ENCODE results near the gene C1QTNF9. TPM values are rescaled to one million over a fixed set of nuclear protein-coding genes. Genes with fewer than 3 reads are reported as not detected.

C1QTNF9 gene
- total and polyA plus RNA-seq, 2 of the 8 experiments (the other 6 are each of a cell fraction or from before 2014, with no cell fraction given) = not detected

- H3K23ac ChIP-seq (ENCODE audit: insufficient read length) = no peak overlapping the region
- H3K18ac ChIP-seq (ENCODE audit: extremely low read depth, low read length) = no peak overlapping the region
- H3K56ac ChIP-seq (replicated peaks; ENCODE audit: insufficient read length, low read depth, low read length) = no peak overlapping the region
- no peak overlapping the region for H2BK20ac ChIP-seq (ENCODE audit: low read length)
- DNase-seq (ENCODE audit: low read depth in 1 of 2, low spot score in 2 of 2) (no peak), FAIRE-seq (no peak)
- no peak overlapping the region for H2BK12ac ChIP-seq (ENCODE audit: low read depth, low read length)
- no peaks in the 10 kb centered on the region for H3K9me3 ChIP-seq (ENCODE audit: insufficient read depth in 2 of 2, low read depth in 1 of 2, low read length in 1 of 2)
- no peaks in the 10 kb centered on the region for H3K79me2 ChIP-seq (ENCODE audit: control insufficient read depth in 1 of 2, insufficient read depth in 2 of 2, low read length in 2 of 2)
- no peaks in the 10 kb centered on the region for H3K36me3 ChIP-seq (ENCODE audit: control insufficient read depth in 2 of 4, insufficient read depth in 4 of 4, low read length in 3 of 4)
- no peak overlapping the region for H3K4ac ChIP-seq (replicated peaks; ENCODE audit: insufficient read length, low read depth, low read length)
- H4K8ac ChIP-seq (ENCODE audit: extremely low read depth, insufficient read depth, low read length) = no peak overlapping the region; the same call in 1 of the 2 replicates
- H2BK120ac ChIP-seq (replicated peaks; ENCODE audit: low read depth, low read length) = no peak overlapping the region
- no peaks in the 10 kb centered on the region for H3K79me1 ChIP-seq (ENCODE audit: low read depth, low read length)
- no peak overlapping the region for H3K4me2 ChIP-seq (ENCODE audit: insufficient read depth in 1 of 2, low read depth in 2 of 2, low read length in 2 of 2)
- 81% methylated on average over 6 of the region's 6 CpGs; no CpG with 5 or more reads in 1 of the 2 experiments for WGBS, 2 experiments (ENCODE audit: extremely low coverage in 1 of 2, insufficient coverage in 1 of 2, insufficient read length in 1 of 2, insufficient replicate concordance in 2 of 2, low coverage in 1 of 2, low lambda C conversion rate in 2 of 2, missing lambda C conversion rate in 1 of 2)
- no peak overlapping the region for H2AK5ac ChIP-seq (ENCODE audit: low read depth, low read length)
- no peaks in the 10 kb centered on the region for H3K4me1 ChIP-seq (replicated peaks in 1 of 4; ENCODE audit: control insufficient read depth in 3 of 4, insufficient read depth in 4 of 4, low read length in 3 of 4)
- no peak overlapping the region for H2AFZ ChIP-seq (ENCODE audit: low read length)
- no peaks in the 10 kb centered on the region for H3K27me3 ChIP-seq (replicated peaks in 1 of 4; ENCODE audit: control insufficient read depth in 3 of 4, extremely low read depth in 1 of 4, insufficient read depth in 3 of 4, low read length in 3 of 4)
- ChIA-PET POLR2A (ENCODE audit: partially characterized antibody) (no interaction called here), CTCF (ENCODE audit: partially characterized antibody) (no interaction called here)
- H3K23me2 ChIP-seq (ENCODE audit: low read depth, low read length) = no peaks in the 10 kb centered on the region
- H3K27ac ChIP-seq (ENCODE audit: low read depth, low read length) = no peak overlapping the region
- H4K91ac ChIP-seq (replicated peaks; ENCODE audit: insufficient read length, low read length) = no peak overlapping the region
- H2BK15ac ChIP-seq (ENCODE audit: low read length) = no peak overlapping the region
- TF ChIP-seq FOSL1 (IDR thresholded peaks at IDR 0.05; ENCODE audit: insufficient read depth, low read depth, low read length) (no peak), CBX8 (IDR thresholded peaks at IDR 0.05; ENCODE audit: borderline replicate concordance, low read depth, low read length) (no peak), RNF2 (IDR thresholded peaks at IDR 0.05; ENCODE audit: borderline replicate concordance, low read depth, low read length, missing control alignments, poor library complexity, severe bottlenecking) (no peak)
- H4K20me1 ChIP-seq (replicated peaks in 1 of 2; ENCODE audit: control insufficient read depth in 1 of 2, insufficient read depth in 2 of 2, low read length in 2 of 2) = no peaks in the 10 kb centered on the region
- H4K5ac ChIP-seq (ENCODE audit: insufficient read length, low read depth, low read length) = no peak overlapping the region
- no peak overlapping the region for H3K14ac ChIP-seq (ENCODE audit: insufficient read length)
- no peak overlapping the region for H3K9ac ChIP-seq (replicated peaks in 1 of 4; ENCODE audit: extremely low read depth in 1 of 4, low read depth in 3 of 4, low read length in 3 of 4)
- no peak overlapping the region for H2BK5ac ChIP-seq (ENCODE audit: low read depth, low read length)
- H3K4me3 ChIP-seq (ENCODE audit: extremely low read depth in 1 of 4, insufficient read depth in 2 of 4, low read depth in 3 of 4, low read length in 4 of 4) = no peak overlapping the region
Observed at GRCh38 chr13:24348797-24349515, 39.6 kb downstream of the C1QTNF9 start.
